Measurements from ENCODE around the gene AZGP1.
A peak's percentile ranks its signal among the peaks of the same experiment; 100 is the strongest.
"Not testable (repeated sequence)": the region's sequence is repeated elsewhere in the genome, so short reads cannot be mapped to it uniquely, and the experiment has no call there.

The AZGP1 gene

DNA sequence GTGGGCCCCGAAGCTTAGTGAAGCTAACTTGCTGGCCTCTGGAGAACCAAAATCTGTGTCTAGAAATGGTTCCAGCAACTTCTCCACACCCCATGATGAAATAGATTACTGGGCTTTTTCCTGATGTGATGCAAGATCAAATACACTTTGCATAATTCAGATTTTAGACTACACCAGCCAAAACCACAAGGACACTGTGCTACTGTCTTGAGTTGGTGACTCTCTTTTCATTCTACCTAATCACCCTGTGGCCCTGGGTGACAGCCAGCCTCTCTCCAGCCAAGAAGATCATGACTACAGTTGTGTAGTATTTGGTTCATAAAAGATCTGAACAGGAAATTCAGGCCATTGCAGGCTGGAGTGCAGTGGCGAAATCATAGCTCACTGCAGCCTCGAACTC, 22.2 kb downstream of the AZGP1 start:
- TF ChIP-seq, protein P1, sequence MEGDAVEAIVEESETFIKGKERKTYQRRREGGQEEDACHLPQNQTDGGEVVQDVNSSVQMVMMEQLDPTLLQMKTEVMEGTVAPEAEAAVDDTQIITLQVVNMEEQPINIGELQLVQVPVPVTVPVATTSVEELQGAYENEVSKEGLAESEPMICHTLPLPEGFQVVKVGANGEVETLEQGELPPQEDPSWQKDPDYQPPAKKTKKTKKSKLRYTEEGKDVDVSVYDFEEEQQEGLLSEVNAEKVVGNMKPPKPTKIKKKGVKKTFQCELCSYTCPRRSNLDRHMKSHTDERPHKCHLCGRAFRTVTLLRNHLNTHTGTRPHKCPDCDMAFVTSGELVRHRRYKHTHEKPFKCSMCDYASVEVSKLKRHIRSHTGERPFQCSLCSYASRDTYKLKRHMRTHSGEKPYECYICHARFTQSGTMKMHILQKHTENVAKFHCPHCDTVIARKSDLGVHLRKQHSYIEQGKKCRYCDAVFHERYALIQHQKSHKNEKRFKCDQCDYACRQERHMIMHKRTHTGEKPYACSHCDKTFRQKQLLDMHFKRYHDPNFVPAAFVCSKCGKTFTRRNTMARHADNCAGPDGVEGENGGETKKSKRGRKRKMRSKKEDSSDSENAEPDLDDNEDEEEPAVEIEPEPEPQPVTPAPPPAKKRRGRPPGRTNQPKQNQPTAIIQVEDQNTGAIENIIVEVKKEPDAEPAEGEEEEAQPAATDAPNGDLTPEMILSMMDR (IDR thresholded peaks at IDR 0.05; ENCODE audit: low read depth, low read length) = no peak
- DNase-seq (ENCODE audit: extremely low read depth, low read depth) = peak; percentile 10

DNA sequence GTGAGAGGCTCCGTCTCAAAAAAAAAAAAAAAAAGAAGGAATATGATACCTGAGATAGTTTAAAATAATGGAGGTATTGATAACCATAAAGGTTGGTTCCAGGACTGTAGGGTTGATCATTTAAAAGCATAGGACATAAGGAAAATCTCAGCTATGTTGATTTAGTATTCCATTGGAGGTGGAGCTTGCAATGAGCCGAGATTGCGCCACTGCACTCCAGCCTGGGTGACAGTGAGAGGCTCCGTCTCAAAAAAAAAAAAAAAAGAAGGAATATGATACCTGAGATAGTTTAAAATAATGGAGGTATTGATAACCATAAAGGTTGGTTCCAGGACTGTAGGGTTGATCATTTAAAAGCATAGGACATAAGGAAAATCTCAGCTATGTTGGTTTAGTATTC, 23.2 kb downstream of the AZGP1 start:
- not testable (repeated sequence) for DNase-seq (ENCODE audit: extremely low read depth, low read depth)

DNA sequence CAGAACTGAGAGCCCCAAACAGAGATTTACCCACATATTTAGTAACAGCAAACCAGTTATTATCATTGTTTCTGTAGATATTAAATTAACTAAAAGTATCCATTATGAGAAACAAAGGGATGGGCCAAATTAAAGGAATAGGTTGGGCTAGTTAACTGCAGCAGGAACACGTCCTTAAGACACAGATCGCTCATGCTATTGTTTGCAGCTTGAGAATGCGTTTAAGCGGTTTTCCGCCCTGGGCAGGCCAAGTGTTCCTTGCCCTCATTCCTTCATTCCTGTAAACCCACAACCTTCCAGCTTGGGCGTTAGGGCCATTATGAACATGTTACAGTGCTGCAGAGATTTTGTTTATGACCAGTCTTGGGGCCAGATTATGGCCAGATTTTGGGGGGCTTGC, 25.0 kb downstream of the AZGP1 start:
- not testable (repeated sequence) for DNase-seq (ENCODE audit: extremely low read depth, low read depth)

- TF ChIP-seq, protein P1 (IDR thresholded peaks at IDR 0.05; ENCODE audit: low read depth, low read length) = peak; percentile 23
These were observed 26.1 kb downstream of the AZGP1 start for GRCh38 chr7:99949645-99950228.

GRCh38 chr7:99947608-99948007, 28.2 kb downstream of the AZGP1 start:
- TF ChIP-seq, protein P1 (IDR thresholded peaks at IDR 0.05; ENCODE audit: low read depth, low read length) = no peak
- DNase-seq (ENCODE audit: extremely low read depth, low read depth) = no peak

More at GRCh38 chr7:99949645-99950228, 26.1 kb downstream of the AZGP1 start:
- DNase-seq (ENCODE audit: extremely low read depth, low read depth) = no peak

- TF ChIP-seq, protein P1 (IDR thresholded peaks at IDR 0.05; ENCODE audit: low read depth, low read length) = no peak
- no peak for DNase-seq (ENCODE audit: extremely low read depth, low read depth)
These were observed 31.2 kb downstream of the AZGP1 start for GRCh38 chr7:99944497-99945070.

DNA sequence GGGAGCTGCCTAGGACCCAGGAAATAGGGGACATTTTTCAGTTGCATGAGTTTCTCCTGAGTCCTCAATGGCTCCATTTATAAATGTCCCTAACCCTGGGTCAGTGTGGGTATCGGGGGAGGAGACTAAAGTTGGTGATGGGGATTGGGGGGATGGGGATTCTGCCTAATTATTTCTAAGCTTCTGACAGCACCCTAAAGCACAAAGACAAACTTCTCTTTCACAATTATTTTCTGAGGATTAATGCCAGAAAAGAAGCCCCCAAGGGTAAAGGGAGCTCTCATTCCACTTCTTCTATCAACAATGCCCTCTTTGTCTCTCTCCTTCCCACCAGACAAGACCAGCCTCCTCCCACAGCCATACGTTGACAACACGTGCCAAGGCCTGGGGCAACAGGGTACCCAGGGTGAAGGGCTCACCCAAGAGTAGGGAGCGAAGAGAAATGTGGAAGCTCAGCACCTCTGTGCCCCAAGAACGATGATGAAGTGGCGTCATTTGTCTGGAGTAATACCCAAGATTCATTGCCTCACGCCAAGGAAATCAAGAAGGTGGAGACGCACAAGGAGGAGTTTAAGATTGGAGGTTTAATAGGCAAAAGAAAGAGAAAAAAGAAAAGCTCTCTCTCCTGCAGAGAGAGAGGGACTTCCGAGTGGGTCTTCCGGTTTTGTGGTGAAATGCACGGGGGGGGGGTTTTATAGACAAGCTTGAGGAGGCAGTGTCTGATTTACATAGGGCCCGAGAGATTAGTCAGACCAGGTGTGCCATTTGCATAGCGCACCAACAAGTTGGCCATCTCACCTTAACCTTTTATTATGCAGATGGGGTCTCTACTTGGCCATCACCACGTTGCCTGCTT, 32.0 kb downstream of the AZGP1 start:
- DNase-seq (ENCODE audit: extremely low read depth, low read depth) = no peak
- TF ChIP-seq, protein P1 (IDR thresholded peaks at IDR 0.05; ENCODE audit: low read depth, low read length) = no peak

GRCh38 chr7:99938296-99938695, 37.5 kb downstream of the AZGP1 start:
- no peak for DNase-seq (ENCODE audit: extremely low read depth, low read depth)
- TF ChIP-seq, protein P1 (IDR thresholded peaks at IDR 0.05; ENCODE audit: low read depth, low read length) = no peak

- DNase-seq (ENCODE audit: extremely low read depth, low read depth) = not testable (repeated sequence)
These were observed 40.8 kb downstream of the AZGP1 start for GRCh38 chr7:99935009-99935408.
